ENCODE data around the gene NRXN3.

The NRXN3 gene

DNA sequence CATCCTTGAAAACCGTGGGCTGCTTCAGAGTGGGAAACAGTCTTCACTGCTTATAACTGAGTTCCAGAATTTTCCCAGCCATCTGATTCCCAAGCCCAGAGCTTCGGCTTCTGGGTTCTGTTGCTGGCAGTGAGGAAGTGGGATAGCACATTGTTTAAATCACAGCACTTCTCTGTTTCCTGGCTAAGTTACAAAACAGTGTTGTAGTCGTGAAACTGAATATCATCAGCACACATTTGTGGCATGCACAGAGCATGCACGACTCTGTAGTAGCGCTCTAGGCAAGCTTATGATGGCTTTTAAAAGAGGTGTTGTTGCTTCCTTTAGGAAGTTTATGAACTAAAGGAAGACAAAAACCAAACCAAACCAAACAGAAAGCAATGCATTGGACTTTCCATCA lies 1005.5 kb downstream of the NRXN3 start:
- Histone ChIP-seq H3K27ac (ENCODE audit: low read depth, low read length) (no peak overlapping the region), H3K36me3 (ENCODE audit: control insufficient read depth in 5 of 5, insufficient read depth in 5 of 5, low read length in 5 of 5) (no peaks in the 10 kb centered on the region), H3K4me3 (ENCODE audit: low read depth in 1 of 5, low read length in 5 of 5) (no peak overlapping the region), H3K9ac (ENCODE audit: low read length in 5 of 5) (no peak overlapping the region), H3K9me3 (ENCODE audit: control insufficient read depth in 5 of 5, low read length in 5 of 5) (no peaks in the 10 kb centered on the region), H3K27me3 (ENCODE audit: control insufficient read depth in 5 of 5, insufficient read depth in 4 of 5, low read length in 5 of 5) (no peaks in the 10 kb centered on the region), H3K4me1 (ENCODE audit: control insufficient read depth in 5 of 5, insufficient read depth in 5 of 5, low read length in 5 of 5) (no peaks in the 10 kb centered on the region)

DNA sequence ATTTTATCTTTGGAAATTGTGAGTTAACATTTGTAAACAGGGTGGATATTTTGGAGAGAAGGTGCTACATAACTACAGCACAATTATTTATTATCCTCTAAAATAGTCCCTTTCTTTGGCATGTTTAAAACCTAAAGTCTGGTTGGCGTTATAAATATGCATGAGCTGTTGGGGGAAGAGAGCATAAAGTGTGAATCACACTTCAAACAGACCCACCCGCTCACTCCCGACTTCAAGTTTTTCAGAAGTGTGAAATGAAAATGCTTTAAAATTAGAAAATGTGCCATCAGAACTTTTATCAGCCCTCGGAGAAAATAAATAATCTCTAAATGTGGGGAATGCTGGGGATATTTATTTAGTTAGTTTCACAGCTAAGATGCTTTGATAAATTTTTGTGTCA lies 1006.9 kb downstream of the NRXN3 start:
- Histone ChIP-seq H3K4me1 (ENCODE audit: control insufficient read depth in 5 of 5, insufficient read depth in 5 of 5, low read length in 5 of 5) (no peaks in the 10 kb centered on the region), H3K9ac (ENCODE audit: low read length in 5 of 5) (no peak overlapping the region), H3K27me3 (ENCODE audit: control insufficient read depth in 5 of 5, insufficient read depth in 4 of 5, low read length in 5 of 5) (no peaks in the 10 kb centered on the region), H3K4me3 (ENCODE audit: low read depth in 1 of 5, low read length in 5 of 5) (no peak overlapping the region), H3K27ac (ENCODE audit: low read depth, low read length) (no peak overlapping the region), H3K9me3 (ENCODE audit: control insufficient read depth in 5 of 5, low read length in 5 of 5) (no peaks in the 10 kb centered on the region), H3K36me3 (ENCODE audit: control insufficient read depth in 5 of 5, insufficient read depth in 5 of 5, low read length in 5 of 5) (no peaks in the 10 kb centered on the region)

DNA sequence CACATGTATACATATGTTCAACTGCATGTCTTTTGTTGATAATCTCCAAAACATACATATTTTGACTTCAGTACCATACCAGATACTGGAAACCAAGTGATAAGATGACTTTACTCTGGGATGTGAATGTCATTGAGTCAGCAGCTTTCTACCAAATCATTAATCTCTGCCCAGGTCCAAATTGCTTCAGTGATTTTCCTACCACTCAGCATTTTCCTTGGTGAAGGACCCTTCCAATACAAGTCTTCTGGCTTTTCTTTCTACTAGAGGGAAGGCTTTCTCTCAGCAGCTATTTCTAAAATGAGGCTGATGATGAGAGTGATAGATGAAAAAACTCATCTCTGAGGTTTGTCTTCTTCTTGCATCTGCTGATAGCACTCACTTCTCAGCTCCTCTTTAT lies 1008.5 kb downstream of the NRXN3 start:
- H3K36me3 ChIP-seq (ENCODE audit: control insufficient read depth in 5 of 5, insufficient read depth in 5 of 5, low read length in 5 of 5) = no peaks in the 10 kb centered on the region
- H3K9ac ChIP-seq (ENCODE audit: low read length in 5 of 5) = no peak overlapping the region
- no peaks in the 10 kb centered on the region for H3K9me3 ChIP-seq (ENCODE audit: control insufficient read depth in 5 of 5, low read length in 5 of 5)
- no peaks in the 10 kb centered on the region for H3K4me1 ChIP-seq (ENCODE audit: control insufficient read depth in 5 of 5, insufficient read depth in 5 of 5, low read length in 5 of 5)
- no peak overlapping the region for H3K4me3 ChIP-seq (ENCODE audit: low read depth in 1 of 5, low read length in 5 of 5)
- H3K27ac ChIP-seq (ENCODE audit: low read depth, low read length) = no peak overlapping the region
- no peaks in the 10 kb centered on the region for H3K27me3 ChIP-seq (ENCODE audit: control insufficient read depth in 5 of 5, insufficient read depth in 4 of 5, low read length in 5 of 5)

DNA sequence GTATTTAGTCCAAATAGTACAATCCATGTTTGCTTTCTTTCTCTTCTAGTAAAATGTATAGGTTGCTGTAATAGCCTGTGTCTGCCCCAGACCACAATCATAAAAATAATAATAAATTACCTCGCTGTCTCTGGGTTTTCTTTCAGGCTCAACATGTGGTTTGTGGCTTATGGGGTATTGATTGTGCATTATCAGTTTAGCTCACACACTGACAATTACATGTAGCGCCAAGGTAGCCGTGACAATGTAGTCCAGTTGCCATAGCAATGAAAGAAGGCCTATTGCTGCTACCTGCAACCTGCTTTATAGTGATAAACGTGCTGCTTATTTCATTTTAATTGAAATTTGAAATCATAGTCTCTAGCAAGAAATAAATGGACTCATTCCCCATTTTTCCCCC lies 1009.8 kb downstream of the NRXN3 start:
- no peaks in the 10 kb centered on the region for H3K27me3 ChIP-seq (ENCODE audit: control insufficient read depth in 5 of 5, insufficient read depth in 4 of 5, low read length in 5 of 5)
- no peak overlapping the region for H3K27ac ChIP-seq (ENCODE audit: low read depth, low read length)
- no peak overlapping the region for H3K9ac ChIP-seq (ENCODE audit: low read length in 5 of 5)
- H3K9me3 ChIP-seq (ENCODE audit: control insufficient read depth in 5 of 5, low read length in 5 of 5) = no peaks in the 10 kb centered on the region
- H3K4me3 ChIP-seq (ENCODE audit: low read depth in 1 of 5, low read length in 5 of 5) = no peak overlapping the region
- H3K4me1 ChIP-seq (ENCODE audit: control insufficient read depth in 5 of 5, insufficient read depth in 5 of 5, low read length in 5 of 5) = no peaks in the 10 kb centered on the region
- no peaks in the 10 kb centered on the region for H3K36me3 ChIP-seq (ENCODE audit: control insufficient read depth in 5 of 5, insufficient read depth in 5 of 5, low read length in 5 of 5)

DNA sequence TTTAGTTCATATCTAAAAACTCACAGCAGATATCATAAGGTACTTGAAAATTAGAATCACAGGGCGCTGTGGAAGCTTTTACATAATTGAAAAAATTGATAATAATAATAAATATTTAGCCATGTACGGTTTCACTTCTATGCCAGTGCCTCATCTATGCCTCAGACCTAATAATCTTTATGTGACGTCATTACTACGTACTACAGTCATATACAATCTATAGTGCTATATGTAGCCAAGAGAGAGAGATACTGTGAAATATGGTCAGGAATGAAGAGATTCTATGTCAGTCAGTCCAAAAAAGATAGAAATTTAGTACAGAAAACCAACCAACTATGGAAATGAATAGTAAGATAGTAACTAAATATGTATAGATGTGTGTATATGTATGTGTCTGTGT lies 1010.5 kb downstream of the NRXN3 start:
- no peak overlapping the region for H3K9ac ChIP-seq (ENCODE audit: low read length in 5 of 5)
- no peaks in the 10 kb centered on the region for H3K4me1 ChIP-seq (ENCODE audit: control insufficient read depth in 5 of 5, insufficient read depth in 5 of 5, low read length in 5 of 5)
- no peak overlapping the region for H3K4me3 ChIP-seq (ENCODE audit: low read depth in 1 of 5, low read length in 5 of 5)
- H3K36me3 ChIP-seq (ENCODE audit: control insufficient read depth in 5 of 5, insufficient read depth in 5 of 5, low read length in 5 of 5) = no peaks in the 10 kb centered on the region
- no peaks in the 10 kb centered on the region for H3K9me3 ChIP-seq (ENCODE audit: control insufficient read depth in 5 of 5, low read length in 5 of 5)
- H3K27ac ChIP-seq (ENCODE audit: low read depth, low read length) = no peak overlapping the region
- H3K27me3 ChIP-seq (ENCODE audit: control insufficient read depth in 5 of 5, insufficient read depth in 4 of 5, low read length in 5 of 5) = no peaks in the 10 kb centered on the region

DNA sequence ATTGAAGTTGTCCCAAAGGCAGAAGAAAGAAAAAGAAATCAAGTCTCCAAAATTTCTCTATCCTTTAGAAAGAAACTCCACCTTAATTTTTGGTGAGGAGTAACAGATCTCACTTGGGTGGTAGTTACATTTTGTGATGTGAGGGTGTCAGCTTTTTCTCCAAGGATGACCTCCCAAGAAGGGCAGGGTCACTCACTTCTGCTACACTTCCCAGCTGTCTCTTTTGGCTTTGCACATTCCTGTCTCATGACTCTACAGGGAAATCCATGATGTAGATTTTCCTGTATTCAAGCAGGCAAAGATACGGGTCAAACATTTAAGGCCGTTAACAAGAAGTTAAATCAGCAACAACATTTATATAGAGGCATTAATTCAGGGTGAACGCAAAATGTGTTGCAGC lies 1016.4 kb downstream of the NRXN3 start:
- Histone ChIP-seq H3K36me3 (ENCODE audit: control insufficient read depth in 5 of 5, insufficient read depth in 5 of 5, low read length in 5 of 5) (no peaks in the 10 kb centered on the region), H3K9me3 (ENCODE audit: control insufficient read depth in 5 of 5, low read length in 5 of 5) (no peaks in the 10 kb centered on the region), H3K4me3 (ENCODE audit: low read depth in 1 of 5, low read length in 5 of 5) (no peak overlapping the region), H3K4me1 (ENCODE audit: control insufficient read depth in 5 of 5, insufficient read depth in 5 of 5, low read length in 5 of 5) (no peaks in the 10 kb centered on the region), H3K27ac (ENCODE audit: low read depth, low read length) (no peak overlapping the region), H3K9ac (ENCODE audit: low read length in 5 of 5) (no peak overlapping the region), H3K27me3 (ENCODE audit: control insufficient read depth in 5 of 5, insufficient read depth in 4 of 5, low read length in 5 of 5) (no peaks in the 10 kb centered on the region)

DNA sequence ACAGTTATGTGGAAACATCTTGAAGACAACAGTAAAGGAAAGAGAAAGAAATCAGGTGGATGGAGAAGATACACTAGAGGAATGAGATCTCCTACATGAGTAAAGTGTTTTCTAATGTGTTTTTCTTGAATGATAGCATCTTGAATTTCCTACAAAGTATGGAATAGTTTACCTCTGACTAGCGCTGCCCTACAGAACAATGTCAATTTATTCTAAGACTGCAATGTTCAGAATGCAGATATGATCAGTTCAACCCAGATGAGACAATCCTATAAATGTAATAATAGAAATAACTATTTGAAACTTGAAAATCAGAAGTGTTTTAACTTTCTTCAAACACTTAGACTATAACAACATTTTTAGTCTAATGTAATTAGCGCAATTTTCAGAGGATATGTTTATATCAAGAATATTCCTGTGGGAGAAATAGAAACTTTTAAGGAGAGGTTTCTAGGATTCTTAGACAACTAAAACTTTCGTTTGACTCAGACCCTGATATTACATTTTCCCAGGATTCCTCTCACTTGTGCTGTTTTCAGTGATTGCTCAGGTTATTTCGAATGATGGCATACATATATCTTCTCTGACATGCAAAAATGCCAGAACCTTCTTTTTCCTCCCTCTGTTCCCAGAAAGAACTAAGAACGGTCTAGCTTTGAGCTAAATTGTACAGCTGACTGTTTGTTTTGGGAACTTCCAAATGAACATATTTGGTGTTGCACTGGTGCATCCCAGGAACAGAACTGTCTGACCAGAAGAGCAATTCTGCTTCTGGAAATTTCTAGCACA lies 1023.7 kb downstream of the NRXN3 start:
- H3K27me3 ChIP-seq (ENCODE audit: control insufficient read depth in 5 of 5, insufficient read depth in 4 of 5, low read length in 5 of 5) = no peaks in the 10 kb centered on the region
- no peak overlapping the region for H3K4me3 ChIP-seq (ENCODE audit: low read depth in 1 of 5, low read length in 5 of 5)
- no peak overlapping the region for H3K9ac ChIP-seq (ENCODE audit: low read length in 5 of 5)
- no peaks in the 10 kb centered on the region for H3K36me3 ChIP-seq (ENCODE audit: control insufficient read depth in 5 of 5, insufficient read depth in 5 of 5, low read length in 5 of 5)
- no peak overlapping the region for H3K27ac ChIP-seq (ENCODE audit: low read depth, low read length)
- no peaks in the 10 kb centered on the region for H3K4me1 ChIP-seq (ENCODE audit: control insufficient read depth in 5 of 5, insufficient read depth in 5 of 5, low read length in 5 of 5)
- H3K9me3 ChIP-seq (ENCODE audit: control insufficient read depth in 5 of 5, low read length in 5 of 5) = no peaks in the 10 kb centered on the region

DNA sequence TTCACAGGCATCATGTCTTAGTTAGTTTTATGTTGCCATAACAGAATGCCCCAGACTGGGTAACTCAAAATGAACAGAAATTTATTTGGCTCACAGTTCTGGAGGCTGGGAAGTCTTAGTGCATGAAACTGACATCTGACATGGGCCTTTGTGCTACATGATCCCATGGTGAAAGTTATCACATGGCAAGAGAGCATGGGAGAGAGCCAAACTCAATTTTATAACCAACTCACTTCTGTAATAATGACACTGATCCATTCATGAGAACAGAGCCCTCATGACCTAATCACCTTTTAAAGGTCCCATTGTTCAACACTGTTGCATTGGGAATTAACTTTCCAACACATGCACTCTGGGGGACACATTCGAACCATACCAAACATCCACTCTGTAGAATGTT lies 1026.0 kb downstream of the NRXN3 start:
- H3K27ac ChIP-seq (ENCODE audit: low read depth, low read length) = no peak overlapping the region
- H3K9me3 ChIP-seq (ENCODE audit: control insufficient read depth in 5 of 5, low read length in 5 of 5) = no peaks in the 10 kb centered on the region
- no peaks in the 10 kb centered on the region for H3K4me1 ChIP-seq (ENCODE audit: control insufficient read depth in 5 of 5, insufficient read depth in 5 of 5, low read length in 5 of 5)
- H3K27me3 ChIP-seq (ENCODE audit: control insufficient read depth in 5 of 5, insufficient read depth in 4 of 5, low read length in 5 of 5) = no peaks in the 10 kb centered on the region
- H3K4me3 ChIP-seq (ENCODE audit: low read depth in 1 of 5, low read length in 5 of 5) = no peak overlapping the region
- no peaks in the 10 kb centered on the region for H3K36me3 ChIP-seq (ENCODE audit: control insufficient read depth in 5 of 5, insufficient read depth in 5 of 5, low read length in 5 of 5)
- no peak overlapping the region for H3K9ac ChIP-seq (ENCODE audit: low read length in 5 of 5)

DNA sequence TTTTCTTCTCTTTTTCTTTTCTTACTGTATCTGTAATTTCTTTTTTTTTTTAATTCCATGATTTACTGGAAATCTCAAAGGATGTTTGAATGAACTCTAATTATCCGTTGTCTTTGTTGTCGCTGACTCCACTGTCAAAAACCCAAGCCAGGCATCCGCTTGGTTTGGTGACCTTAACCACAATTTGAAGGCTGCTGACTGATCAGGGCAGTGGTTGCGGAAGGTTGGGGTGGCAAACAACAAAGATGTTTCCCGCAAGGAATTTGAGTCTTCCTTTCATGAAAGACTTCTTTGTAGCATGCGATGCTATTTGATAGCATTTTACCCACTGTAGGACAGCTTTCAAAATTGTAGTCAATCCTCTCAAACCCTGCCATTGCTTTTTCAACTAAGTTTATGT lies 1027.3 kb downstream of the NRXN3 start:
- no peaks in the 10 kb centered on the region for H3K27me3 ChIP-seq (ENCODE audit: control insufficient read depth in 5 of 5, insufficient read depth in 4 of 5, low read length in 5 of 5)
- no peaks in the 10 kb centered on the region for H3K4me1 ChIP-seq (ENCODE audit: control insufficient read depth in 5 of 5, insufficient read depth in 5 of 5, low read length in 5 of 5)
- no peaks in the 10 kb centered on the region for H3K36me3 ChIP-seq (ENCODE audit: control insufficient read depth in 5 of 5, insufficient read depth in 5 of 5, low read length in 5 of 5)
- H3K9ac ChIP-seq (ENCODE audit: low read length in 5 of 5) = no peak overlapping the region
- H3K9me3 ChIP-seq (ENCODE audit: control insufficient read depth in 5 of 5, low read length in 5 of 5) = no peaks in the 10 kb centered on the region
- no peak overlapping the region for H3K27ac ChIP-seq (ENCODE audit: low read depth, low read length)
- H3K4me3 ChIP-seq (ENCODE audit: low read depth in 1 of 5, low read length in 5 of 5) = no peak overlapping the region

DNA sequence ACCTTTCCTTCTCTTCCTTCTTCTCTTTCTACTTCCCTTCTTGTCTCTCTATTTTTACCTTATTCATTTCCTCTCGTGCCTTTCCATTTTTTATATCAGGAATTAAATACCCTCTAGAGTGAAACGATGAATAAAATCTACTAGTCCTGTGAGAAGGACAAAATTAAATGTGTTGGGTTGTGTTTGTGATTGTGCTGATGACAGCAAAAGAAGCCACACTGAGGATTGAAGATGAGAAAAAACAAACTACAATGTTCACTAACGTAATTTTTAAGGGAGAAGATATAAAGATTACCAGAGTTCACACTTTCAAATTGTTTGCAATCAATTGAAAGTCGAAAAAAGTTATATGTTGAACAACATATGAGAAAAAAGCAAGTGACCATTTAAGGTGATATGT lies 1029.0 kb downstream of the NRXN3 start:
- Histone ChIP-seq H3K4me3 (ENCODE audit: low read depth in 1 of 5, low read length in 5 of 5) (no peak overlapping the region), H3K4me1 (ENCODE audit: control insufficient read depth in 5 of 5, insufficient read depth in 5 of 5, low read length in 5 of 5) (no peaks in the 10 kb centered on the region), H3K27ac (ENCODE audit: low read depth, low read length) (no peak overlapping the region), H3K36me3 (ENCODE audit: control insufficient read depth in 5 of 5, insufficient read depth in 5 of 5, low read length in 5 of 5) (no peaks in the 10 kb centered on the region), H3K9me3 (ENCODE audit: control insufficient read depth in 5 of 5, low read length in 5 of 5) (no peaks in the 10 kb centered on the region), H3K27me3 (ENCODE audit: control insufficient read depth in 5 of 5, insufficient read depth in 4 of 5, low read length in 5 of 5) (no peaks in the 10 kb centered on the region), H3K9ac (ENCODE audit: low read length in 5 of 5) (no peak overlapping the region)
